ENCODE measurements around the gene ATP13A4. TPM values are rescaled to one million over a fixed set of nuclear protein-coding genes. Genes with fewer than 3 reads are reported as not detected.

The ATP13A4 gene
- total and polyA plus RNA-seq, 2 of the 4 experiments (the other 2 are of a cell fraction): under 0.01 TPM; not detected in 1

- Histone ChIP-seq H3K9ac (ENCODE audit: low read depth, low read length) (no peak overlapping the region), H4K91ac (ENCODE audit: insufficient read depth, low read depth, low read length) (no peak overlapping the region), H3K14ac (replicated peaks; ENCODE audit: low read depth, low read length) (no peak overlapping the region), H2BK20ac (ENCODE audit: low read depth, low read length) (no peak overlapping the region), H3K4me3 (ENCODE audit: insufficient read depth, low read depth, low read length) (no peak overlapping the region), H3K79me1 (ENCODE audit: low read depth in 1 of 2, low read length in 2 of 2) (no peaks in the 10 kb centered on the region), H3K36me3 (ENCODE audit: control insufficient read depth, insufficient read depth, low read length) (no peaks in the 10 kb centered on the region), H3K27me3 (ENCODE audit: control insufficient read depth, insufficient read depth, low read length) (peaks cover 2% of the 10 kb centered on the region; the same call in 1 of the 2 replicates), H3K9me3 (ENCODE audit: control insufficient read depth, insufficient read depth, low read length) (no peaks in the 10 kb centered on the region), H2BK120ac (ENCODE audit: low read depth, low read length) (no peak overlapping the region), H3K56ac (ENCODE audit: extremely low read depth, insufficient read depth, low read length) (no peak overlapping the region), H3K27ac (ENCODE audit: insufficient read depth, low read length) (no peak overlapping the region), H2BK15ac (ENCODE audit: low read depth, low read length) (no peak overlapping the region), H4K5ac (ENCODE audit: low read depth, low read length) (no peak overlapping the region), H3K18ac (ENCODE audit: low read depth, low read length) (no peak overlapping the region), H3K4ac (ENCODE audit: low read depth, low read length) (no peak overlapping the region), H4K8ac (ENCODE audit: low read depth in 2 of 2, low read length in 2 of 2) (no peak overlapping the region), H2AK5ac (ENCODE audit: low read depth, low read length) (no peak overlapping the region), H2BK5ac (ENCODE audit: low read depth, low read length, poor library complexity, severe bottlenecking) (no peak overlapping the region), H3K4me2 (ENCODE audit: low read depth, low read length) (no peak overlapping the region), H3K23ac (ENCODE audit: low read depth, low read length) (no peak overlapping the region), H3K9me1 (ENCODE audit: insufficient read depth, low read length) (no peaks in the 10 kb centered on the region; the same call in 1 of the 2 replicates), H3K4me1 (ENCODE audit: control insufficient read depth, insufficient read depth, low read length) (no peaks in the 10 kb centered on the region), H2AK9ac (replicated peaks; ENCODE audit: low read depth, low read length, poor library complexity) (no peak overlapping the region), H2AFZ (replicated peaks; ENCODE audit: low read length, poor library complexity) (no peak overlapping the region), H4K20me1 (ENCODE audit: insufficient read depth, low read length) (no peaks in the 10 kb centered on the region)
- POLR2A ChIA-PET (ENCODE audit: unreplicated experiment): no interaction called here
- CTCF ChIA-PET: no interaction called here
- dilution Hi-C loops (cut with HindIII; ENCODE audit: low sequenced_read_pairs, unreplicated experiment) (no loop called here), intact Hi-C loops (cut with micrococcal nuclease) (no loop called here), in situ Hi-C loops (cut with MboI; ENCODE audit: low sequenced_read_pairs) (no loop called here)
- ATAC-seq (ENCODE audit: low read depth) (no peak), DNase-seq (no peak)
- no peak for TF ChIP-seq NFE2L2 (IDR thresholded peaks at IDR 0.05; ENCODE audit: low read depth, low read length)
- no peak for TF ChIP-seq USF2 (IDR thresholded peaks at IDR 0.05; ENCODE audit: low read depth, low read length)
- no peak for TF ChIP-seq CHD1 (IDR thresholded peaks at IDR 0.05; ENCODE audit: low read depth, low read length)
- no peak for TF ChIP-seq SMC3 (IDR thresholded peaks at IDR 0.05; ENCODE audit: low read depth, low read length)
- no peak for TF ChIP-seq BHLHE40 (IDR thresholded peaks at IDR 0.05; ENCODE audit: low read depth, low read length)
- no peak for TF ChIP-seq POLR2A (IDR thresholded peaks at IDR 0.05; ENCODE audit: low read depth, low read length)
- no peak for TF ChIP-seq CEBPB (IDR thresholded peaks at IDR 0.05; ENCODE audit: low read depth, low read length)
- TF ChIP-seq RFX5 (IDR thresholded peaks at IDR 0.05; ENCODE audit: low read depth, low read length): no peak
- no peak for TF ChIP-seq MXI1 (IDR thresholded peaks at IDR 0.05; ENCODE audit: borderline replicate concordance, low read depth, low read length)
- no peak for TF ChIP-seq RAD21 (IDR thresholded peaks at IDR 0.05; ENCODE audit: low read length)
- no peak for TF ChIP-seq CTCF (conservative IDR thresholded peaks at IDR 0.05; ENCODE audit: low read depth, low read length)
- no peak for TF ChIP-seq MAZ (IDR thresholded peaks at IDR 0.05; ENCODE audit: borderline replicate concordance, low read depth, low read length)
- TF ChIP-seq FOS (IDR thresholded peaks at IDR 0.05; ENCODE audit: low read depth, low read length): no peak
- TF ChIP-seq MAFK (IDR thresholded peaks at IDR 0.05; ENCODE audit: low read depth, low read length): no peak
- no peak for TF ChIP-seq RCOR1 (IDR thresholded peaks at IDR 0.05; ENCODE audit: insufficient replicate concordance, low read length)
- no peak for TF ChIP-seq ELK1 (IDR thresholded peaks at IDR 0.05; ENCODE audit: borderline replicate concordance, low read depth, low read length)
- no CpG with 5 or more reads among the region's 2 CpGs for WGBS, 2 experiments (ENCODE audit: extremely low coverage in 2 of 2, insufficient read length in 1 of 2)
- no TSS peak for BruUV-seq (replicated peaks)
These were observed 2.1 kb upstream of the ATP13A4 start for GRCh38 chr3:193556841-193557240.

Measured in IMR-90 (cell line).